Endothelial cell of umbilical vein (primary cell): ENCODE measurements around the gene TMEM97. TPM values are rescaled to one million over a fixed set of nuclear protein-coding genes. Genes with fewer than 3 reads are reported as not detected.

Experiments used
- BruUV-seq: library from RNA; stranded (reverse); fragments of 400-500 nt; replicated peaks from 2 replicates; lab custom pipeline; 2021; lab: Mats Ljungman, UMichigan
- CTCF ChIA-PET: fragments of 300-600, 350-600 bp; sonication (Branson Sonifier 250); formaldehyde crosslinking; loops from one replicate; lab custom pipeline; 2021; ENCODE audit warnings: antibody characterized with exemption, inconsistent platforms; lab: Charles Lee
- POLR2A ChIA-PET: fragments of 300-600, 350-600 bp; sonication (Branson Sonifier 250); formaldehyde crosslinking; loops from one replicate; lab custom pipeline; 2021; ENCODE audit warnings: antibody characterized with exemption, inconsistent platforms; lab: Charles Lee
- DNase-seq: peaks from one replicate; pipeline ENCODE4 v3.0.0-alpha.2; 2011; ENCODE audit warnings: low read depth, low spot score
- FAIRE-seq: peaks from 2 replicates; lab custom pipeline; 2011; peaks lifted over from hg19 to GRCh38; lab: Jason Lieb, UNC
- H2AFZ ChIP-seq: 2 replicates; pipeline ENCODE4 v1.6.0; 2012; ENCODE audit warnings: low read depth, low read length, control low read depth, inconsistent platforms
- H3K27ac ChIP-seq: 2 replicates; pipeline ENCODE4 v1.5.1; 2011; ENCODE audit warnings: low read depth, mild to moderate bottlenecking, control low read depth, low read length, moderate library complexity; ENCODE audit not compliant: insufficient read depth
- H3K27me3 ChIP-seq, 2 experiments: 2 replicates each; pipeline versions ENCODE4 v1.6.0 to v1.6.1; 2011; ENCODE audit warnings: low read length in 2 of 2, mixed read lengths in 1 of 2; ENCODE audit not compliant: control insufficient read depth in 2 of 2, insufficient read depth in 2 of 2
- H3K36me3 ChIP-seq, 2 experiments: 2 replicates in 1 of 2; 3 replicates in 1 of 2; pipeline ENCODE4 v1.5.1; 2011; ENCODE audit warnings: low read length in 2 of 2, mild to moderate bottlenecking in 1 of 2, moderate library complexity in 1 of 2; ENCODE audit not compliant: control insufficient read depth in 2 of 2, insufficient read depth in 2 of 2; ENCODE audit errors: extremely low read depth in 1 of 2
- H3K4me1 ChIP-seq: 3 replicates; pipeline ENCODE4 v1.5.1; 2011; ENCODE audit warnings: mild to moderate bottlenecking, low read length; ENCODE audit not compliant: control insufficient read depth, insufficient read depth; ENCODE audit errors: extremely low read depth
- H3K4me2 ChIP-seq: 2 replicates; pipeline ENCODE4 v1.6.1; 2011; ENCODE audit warnings: low read length, control low read depth, mixed read lengths; ENCODE audit not compliant: insufficient read depth
- H3K4me3 ChIP-seq, 3 experiments: fragments of 200-600 bp in 1 of 3; sonication (generic), shearing (Covaris generic) in 1 of 3; replicated peaks in 1 of 3; 2 replicates each; pipeline ENCODE4 v1.5.1; 2011 to 2016; ENCODE audit warnings: control low read depth in 3 of 3, low read length in 3 of 3, mild to moderate bottlenecking in 2 of 3, inconsistent platforms in 1 of 3, low read depth in 1 of 3, moderate library complexity in 1 of 3; ENCODE audit not compliant: insufficient read depth in 1 of 3
- H3K79me2 ChIP-seq: 2 replicates; pipeline ENCODE4 v1.6.0; 2012; ENCODE audit warnings: low read length, inconsistent platforms; ENCODE audit not compliant: control insufficient read depth, insufficient read depth
- H3K9ac ChIP-seq: replicated peaks from 2 replicates; pipeline ENCODE3; 2011; ENCODE audit warnings: low read length, control low read depth; ENCODE audit not compliant: insufficient read depth; ENCODE audit errors: extremely low read depth
- H3K9me1 ChIP-seq: replicated peaks from 3 replicates; pipeline ENCODE4 v1.6.0; 2011; ENCODE audit warnings: mild to moderate bottlenecking, low read length; ENCODE audit not compliant: control insufficient read depth, insufficient read depth; ENCODE audit errors: extremely low read depth
- H3K9me3 ChIP-seq: replicated peaks from 2 replicates; pipeline ENCODE4 v1.5.1; 2012; ENCODE audit warnings: low read length, inconsistent platforms; ENCODE audit not compliant: control insufficient read depth, insufficient read depth
- H4K20me1 ChIP-seq: replicated peaks from 2 replicates; pipeline ENCODE3; 2011; ENCODE audit warnings: mild to moderate bottlenecking, low read length; ENCODE audit not compliant: control insufficient read depth, insufficient read depth; ENCODE audit errors: extremely low read depth
- CTCF ChIP-seq, 2 donors: IDR thresholded peaks; 1 replicate in 1 of 2; 2 replicates in 1 of 2; pipeline ENCODE4 v1.5.1; 2011; ENCODE audit warnings: low read length in 2 of 2, mild to moderate bottlenecking in 2 of 2, moderate library complexity in 2 of 2, control low read depth in 1 of 2, inconsistent platforms in 1 of 2, low read depth in 1 of 2; ENCODE audit not compliant: insufficient read depth in 1 of 2; ENCODE audit errors: extremely low read depth in 1 of 2
- EZH2 ChIP-seq: IDR thresholded peaks from 2 replicates; pipeline ENCODE4 v1.6.1; 2012; ENCODE audit warnings: borderline replicate concordance, low read depth, mild to moderate bottlenecking, moderate library complexity, low read length, inconsistent platforms; ENCODE audit not compliant: severe bottlenecking
- FOS ChIP-seq: IDR thresholded peaks from 2 replicates; pipeline ENCODE4 v1.6.1; 2011; ENCODE audit warnings: mild to moderate bottlenecking, low read length, moderate library complexity, borderline replicate concordance; ENCODE audit not compliant: insufficient read depth
- GATA2 ChIP-seq: IDR thresholded peaks from 2 replicates; pipeline ENCODE4 v1.7.0; 2011; ENCODE audit warnings: low read depth, mild to moderate bottlenecking, moderate library complexity, mixed read lengths, low read length; ENCODE audit not compliant: insufficient read length, insufficient read depth
- JUN ChIP-seq: IDR thresholded peaks from 2 replicates; pipeline ENCODE4 v1.6.1; 2011; ENCODE audit warnings: borderline replicate concordance, low read depth; ENCODE audit not compliant: insufficient read length, insufficient read depth
- MAX ChIP-seq: IDR thresholded peaks from 2 replicates; pipeline ENCODE4 v1.6.1; 2011; ENCODE audit not compliant: insufficient read depth, insufficient read length
- MYC ChIP-seq: IDR thresholded peaks from one replicate; pipeline ENCODE4 v1.6.1; 2011; ENCODE audit warnings: mild to moderate bottlenecking, low read depth, low read length
- POLR2A ChIP-seq: IDR thresholded peaks from 2 replicates; pipeline ENCODE4 v1.6.1; 2012; ENCODE audit warnings: low read depth, mild to moderate bottlenecking, control low read depth, low read length
- POLR2AphosphoS5 ChIP-seq: IDR thresholded peaks from 2 replicates; pipeline ENCODE4 v1.6.1; 2012; ENCODE audit warnings: low read depth, mild to moderate bottlenecking, control low read depth, low read length, moderate library complexity; ENCODE audit not compliant: insufficient read depth
- dilution Hi-C: fragments of 300-500 bp; cut with MboI; formaldehyde crosslinking; loops from one replicate; pipeline ENCODE4 v1.15.0; 2019; ENCODE audit warnings: low sequenced_read_pairs; ENCODE audit not compliant: extremely low pct_ligation_motif_present
- intact Hi-C: fragments of 100-400 bp; cut with micrococcal nuclease; formaldehyde crosslinking; loops from one replicate; pipeline ENCODE4 v1.10.0; 2022
- polyA plus RNA-seq, 4 experiments: library from polyadenylated mRNA; depleted of rRNA in 3 of 4; stranded (reverse) in 3 of 4; unstranded in 1 of 4; fragments of >200 nt; gene quantifications; 2 replicates each; pipeline versions ENCODE4 v1.2.1 to v1.2.3, GENCODE V29; 2011 to 2012; ENCODE audit warnings: missing spikeins in 1 of 4
- total RNA-seq: library from RNA; stranded (reverse); gene quantifications from 2 replicates; pipeline ENCODE4 v1.2.3, GENCODE V29; 2021

The TMEM97 gene
- total and polyA plus RNA-seq, 2 donors (not counting 3 experiments of a cell fraction or from before 2014, with no cell fraction given): 27.0 to 43.5 TPM

DNA sequence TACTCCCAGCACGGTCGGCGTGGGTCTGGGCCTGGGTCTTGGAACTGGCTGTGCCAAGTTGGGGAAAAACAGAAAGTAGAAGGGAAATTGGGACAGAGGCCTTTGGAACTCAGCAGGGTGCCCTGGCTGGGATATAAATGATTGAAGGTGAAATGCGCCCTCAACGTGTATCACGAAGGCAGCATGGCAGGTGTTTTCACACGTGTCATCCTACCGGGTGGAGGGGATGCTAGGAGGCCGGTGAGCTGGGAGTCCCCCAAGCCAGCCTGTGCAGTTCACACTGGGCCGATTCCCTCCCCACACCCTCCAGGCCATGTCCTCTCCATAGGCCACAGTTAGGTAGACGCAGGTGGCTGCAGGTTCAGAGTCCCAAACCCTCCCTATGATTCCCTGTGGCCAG is 22.5 kb downstream of the TMEM97 start:
- BruUV-seq: no TSS peak
- TF ChIP-seq GATA2: no peak
- no peak for TF ChIP-seq POLR2AphosphoS5
- TF ChIP-seq POLR2A: no peak
- TF ChIP-seq FOS: no peak
- TF ChIP-seq EZH2: no peak
- no peak for TF ChIP-seq CTCF (IDR thresholded peaks at IDR 0.05; ENCODE audit: extremely low read depth in 1 of 2, insufficient read depth in 1 of 2, low read depth in 1 of 2, low read length in 2 of 2)
- no peak for TF ChIP-seq MAX
- TF ChIP-seq JUN: no peak
- no peak for TF ChIP-seq MYC
- H3K9me3 ChIP-seq: no peaks in the 10 kb centered on the region
- H3K4me1 ChIP-seq: peaks cover 43% of the 10 kb centered on the region
- H4K20me1 ChIP-seq: no peaks in the 10 kb centered on the region
- dilution Hi-C loops: no loop called here
- intact Hi-C loops: no loop called here
- no peaks in the 10 kb centered on the region for H3K9me1 ChIP-seq
- FAIRE-seq (no peak), DNase-seq (no peak)
- ChIA-PET POLR2A (no interaction called here), CTCF (no interaction called here)
- no peak overlapping the region for H3K4me3 ChIP-seq
- no peak overlapping the region for H3K9ac ChIP-seq
- H2AFZ ChIP-seq: no peak overlapping the region
- no peak overlapping the region for H3K4me2 ChIP-seq
- H3K27me3 ChIP-seq: no peaks in the 10 kb centered on the region
- peaks cover 32% of the 10 kb centered on the region for H3K79me2 ChIP-seq
- H3K36me3 ChIP-seq: peaks cover 21 to 50% of the 10 kb centered on the region in 2 experiments
- no peak overlapping the region for H3K27ac ChIP-seq
